ENCODE data around the gene ZNF428. TPM values are rescaled to one million over a fixed set of nuclear protein-coding genes. Genes with fewer than 3 reads are reported as not detected.
"Not testable (repeated sequence)": the region's sequence is repeated elsewhere in the genome, so short reads cannot be mapped to it uniquely, and the experiment has no call there.

Gene ZNF428
- polyA plus RNA-seq, 2 donors = 20.4 to 27.3 TPM

- H3K4me1 ChIP-seq (ENCODE audit: control insufficient read depth in 2 of 2, insufficient read depth in 2 of 2, low read length in 1 of 2) = peaks cover 5 to 15% of the 10 kb centered on the region in 2 donors
- H3K4me3 ChIP-seq (ENCODE audit: low read depth in 1 of 2, low read length in 2 of 2) = no peak overlapping the region
- no peaks in the 10 kb centered on the region for H3K9me3 ChIP-seq (ENCODE audit: control insufficient read depth in 2 of 2, insufficient read depth in 1 of 2, low read depth in 1 of 2, low read length in 1 of 2)
- no peaks in the 10 kb centered on the region for H3K36me3 ChIP-seq (ENCODE audit: control insufficient read depth in 2 of 2, insufficient read depth in 2 of 2, low read length in 1 of 2)
- H3K27ac ChIP-seq (ENCODE audit: low read depth in 2 of 2, low read length in 1 of 2) = no peak overlapping the region
- WGBS, 2 donors = 71 to 82% methylated on average over 4 of the region's 4 CpGs
- no peaks in the 10 kb centered on the region for H3K27me3 ChIP-seq (ENCODE audit: control insufficient read depth in 1 of 2, insufficient read depth in 2 of 2, low read length in 2 of 2)
Measured at GRCh38 chr19:43642531-43642930, 23.1 kb upstream of the ZNF428 start.

GRCh38 chr19:43641333-43641732 is 21.9 kb upstream of the ZNF428 start:
- no peaks in the 10 kb centered on the region for H3K9me3 ChIP-seq (ENCODE audit: control insufficient read depth in 2 of 2, insufficient read depth in 1 of 2, low read depth in 1 of 2, low read length in 1 of 2)
- H3K27ac ChIP-seq (ENCODE audit: low read depth in 2 of 2, low read length in 1 of 2) = no peak overlapping the region
- H3K4me3 ChIP-seq (ENCODE audit: low read depth in 1 of 2, low read length in 2 of 2) = no peak overlapping the region
- 70 to 76% methylated on average over 2 of the region's 2 CpGs for WGBS, 2 donors
- no peaks in the 10 kb centered on the region for H3K27me3 ChIP-seq (ENCODE audit: control insufficient read depth in 1 of 2, insufficient read depth in 2 of 2, low read length in 2 of 2)
- H3K4me1 ChIP-seq (ENCODE audit: control insufficient read depth in 2 of 2, insufficient read depth in 2 of 2, low read length in 1 of 2) = peaks cover 6 to 15% of the 10 kb centered on the region in 2 donors
- no peaks in the 10 kb centered on the region for H3K36me3 ChIP-seq (ENCODE audit: control insufficient read depth in 2 of 2, insufficient read depth in 2 of 2, low read length in 1 of 2)

- Histone ChIP-seq H3K4me1 (ENCODE audit: control insufficient read depth in 2 of 2, insufficient read depth in 2 of 2, low read length in 1 of 2) (peaks cover 7 to 15% of the 10 kb centered on the region in 2 donors), H3K27me3 (ENCODE audit: control insufficient read depth in 1 of 2, insufficient read depth in 2 of 2, low read length in 2 of 2) (no peaks in the 10 kb centered on the region), H3K36me3 (ENCODE audit: control insufficient read depth in 2 of 2, insufficient read depth in 2 of 2, low read length in 1 of 2) (no peaks in the 10 kb centered on the region), H3K27ac (ENCODE audit: low read depth in 2 of 2, low read length in 1 of 2) (peak overlapping the region in 1 of 2 donors; percentile 79), H3K9me3 (ENCODE audit: control insufficient read depth in 2 of 2, insufficient read depth in 1 of 2, low read depth in 1 of 2, low read length in 1 of 2) (no peaks in the 10 kb centered on the region), H3K4me3 (ENCODE audit: low read depth in 1 of 2, low read length in 2 of 2) (peak overlapping the region; percentile 76 to 77)
- WGBS, 2 donors = 7% methylated on average over 9 of the region's 9 CpGs; no CpG with 5 or more reads in 1 of the 2 donors
Measured at GRCh38 chr19:43640424-43640757, 21.0 kb upstream of the ZNF428 start.

- H3K27ac ChIP-seq (ENCODE audit: low read depth in 2 of 2, low read length in 1 of 2) = peak within 1 kb of the TSS; percentile 11 to 79
Measured at GRCh38 chr19:43639519-43640423, 20.3 kb upstream of the ZNF428 start, which contains the start of gene CADM4. Gene CADM4 (minus strand): TSS chr19:43639850. CDS start chr19:43639790, 60 bp downstream.

GRCh38 chr19:43638995-43639518 is 19.6 kb upstream of the ZNF428 start:
- WGBS, 2 donors = 10 to 11% methylated on average over 10 to 18 of the region's 18 CpGs

More at GRCh38 chr19:43639519-43640423, 20.3 kb upstream of the ZNF428 start, which contains the start of gene CADM4:
- WGBS, 2 donors = 1 to 2% methylated on average over 44 to 110 of the region's 110 CpGs
- Histone ChIP-seq H3K9me3 (ENCODE audit: control insufficient read depth in 2 of 2, insufficient read depth in 1 of 2, low read depth in 1 of 2, low read length in 1 of 2) (no peaks in the 10 kb centered on the region), H3K27me3 (ENCODE audit: control insufficient read depth in 1 of 2, insufficient read depth in 2 of 2, low read length in 2 of 2) (no peaks in the 10 kb centered on the region), H3K4me1 (ENCODE audit: control insufficient read depth in 2 of 2, insufficient read depth in 2 of 2, low read length in 1 of 2) (peaks cover 13 to 15% of the 10 kb centered on the region in 2 donors), H3K4me3 (ENCODE audit: low read depth in 1 of 2, low read length in 2 of 2) (peak within 1 kb of the TSS; percentile 76 to 77), H3K36me3 (ENCODE audit: control insufficient read depth in 2 of 2, insufficient read depth in 2 of 2, low read length in 1 of 2) (no peaks in the 10 kb centered on the region)

GRCh38 chr19:43638214-43638994 is 19.0 kb upstream of the ZNF428 start:
- peak overlapping the region in 1 of 2 donors; percentile 77 for H3K4me3 ChIP-seq (ENCODE audit: low read depth in 1 of 2, low read length in 2 of 2)

More at GRCh38 chr19:43638995-43639518, 19.6 kb upstream of the ZNF428 start:
- Histone ChIP-seq H3K27me3 (ENCODE audit: control insufficient read depth in 1 of 2, insufficient read depth in 2 of 2, low read length in 2 of 2) (no peaks in the 10 kb centered on the region), H3K36me3 (ENCODE audit: control insufficient read depth in 2 of 2, insufficient read depth in 2 of 2, low read length in 1 of 2) (no peaks in the 10 kb centered on the region), H3K27ac (ENCODE audit: low read depth in 2 of 2, low read length in 1 of 2) (no peak overlapping the region), H3K9me3 (ENCODE audit: control insufficient read depth in 2 of 2, insufficient read depth in 1 of 2, low read depth in 1 of 2, low read length in 1 of 2) (no peaks in the 10 kb centered on the region), H3K4me1 (ENCODE audit: control insufficient read depth in 2 of 2, insufficient read depth in 2 of 2, low read length in 1 of 2) (peaks cover 13 to 15% of the 10 kb centered on the region in 2 donors), H3K4me3 (ENCODE audit: low read depth in 1 of 2, low read length in 2 of 2) (peak overlapping the region; percentile 42 to 77)

GRCh38 chr19:43636121-43636683 is 16.8 kb upstream of the ZNF428 start:
- no peak overlapping the region for H3K4me3 ChIP-seq (ENCODE audit: low read depth in 1 of 2, low read length in 2 of 2)
- no peaks in the 10 kb centered on the region for H3K36me3 ChIP-seq (ENCODE audit: control insufficient read depth in 2 of 2, insufficient read depth in 2 of 2, low read length in 1 of 2)
- H3K4me1 ChIP-seq (ENCODE audit: control insufficient read depth in 2 of 2, insufficient read depth in 2 of 2, low read length in 1 of 2) = peaks cover 13 to 15% of the 10 kb centered on the region in 2 donors
- no peaks in the 10 kb centered on the region for H3K27me3 ChIP-seq (ENCODE audit: control insufficient read depth in 1 of 2, insufficient read depth in 2 of 2, low read length in 2 of 2)
- peak overlapping the region in 1 of 2 donors; percentile 0 for H3K27ac ChIP-seq (ENCODE audit: low read depth in 2 of 2, low read length in 1 of 2)
- no peaks in the 10 kb centered on the region for H3K9me3 ChIP-seq (ENCODE audit: control insufficient read depth in 2 of 2, insufficient read depth in 1 of 2, low read depth in 1 of 2, low read length in 1 of 2)
- WGBS, 2 donors = 72 to 78% methylated on average over 14 of the region's 14 CpGs

More at GRCh38 chr19:43638214-43638994, 19.0 kb upstream of the ZNF428 start:
- H3K27me3 ChIP-seq (ENCODE audit: control insufficient read depth in 1 of 2, insufficient read depth in 2 of 2, low read length in 2 of 2) = no peaks in the 10 kb centered on the region
- H3K4me1 ChIP-seq (ENCODE audit: control insufficient read depth in 2 of 2, insufficient read depth in 2 of 2, low read length in 1 of 2) = peaks cover 13 to 15% of the 10 kb centered on the region in 2 donors
- no peaks in the 10 kb centered on the region for H3K9me3 ChIP-seq (ENCODE audit: control insufficient read depth in 2 of 2, insufficient read depth in 1 of 2, low read depth in 1 of 2, low read length in 1 of 2)
- WGBS, 2 donors = 73 to 75% methylated on average over 13 of the region's 13 CpGs
- H3K36me3 ChIP-seq (ENCODE audit: control insufficient read depth in 2 of 2, insufficient read depth in 2 of 2, low read length in 1 of 2) = no peaks in the 10 kb centered on the region
- H3K27ac ChIP-seq (ENCODE audit: low read depth in 2 of 2, low read length in 1 of 2) = no peak overlapping the region

- H3K4me1 ChIP-seq (ENCODE audit: control insufficient read depth in 2 of 2, insufficient read depth in 2 of 2, low read length in 1 of 2) = peaks cover 13 to 15% of the 10 kb centered on the region in 2 donors
- not testable (repeated sequence) for H3K27me3 ChIP-seq (ENCODE audit: control insufficient read depth in 1 of 2, insufficient read depth in 2 of 2, low read length in 2 of 2); H3K9me3 ChIP-seq (ENCODE audit: control insufficient read depth in 2 of 2, insufficient read depth in 1 of 2, low read depth in 1 of 2, low read length in 1 of 2); H3K27ac ChIP-seq (ENCODE audit: low read depth in 2 of 2, low read length in 1 of 2); H3K4me3 ChIP-seq (ENCODE audit: low read depth in 1 of 2, low read length in 2 of 2); H3K36me3 ChIP-seq (ENCODE audit: control insufficient read depth in 2 of 2, insufficient read depth in 2 of 2, low read length in 1 of 2)
- WGBS, 2 donors = 50 to 62% methylated on average over 2 of the region's 2 CpGs
Measured at GRCh38 chr19:43635561-43635940, 16.1 kb upstream of the ZNF428 start.

All from esophagus (tissue), 2 donors.